ENCODE results near the gene SPTBN5. TPM values are rescaled to one million over a fixed set of nuclear protein-coding genes. Genes with fewer than 3 reads are reported as not detected.

The SPTBN5 gene
- total RNA-seq, 4 donors from 2014 or later, result 0.27 to 4.1 (median 1.8) TPM; not detected in 1

- TF ChIP-seq, protein P1, sequence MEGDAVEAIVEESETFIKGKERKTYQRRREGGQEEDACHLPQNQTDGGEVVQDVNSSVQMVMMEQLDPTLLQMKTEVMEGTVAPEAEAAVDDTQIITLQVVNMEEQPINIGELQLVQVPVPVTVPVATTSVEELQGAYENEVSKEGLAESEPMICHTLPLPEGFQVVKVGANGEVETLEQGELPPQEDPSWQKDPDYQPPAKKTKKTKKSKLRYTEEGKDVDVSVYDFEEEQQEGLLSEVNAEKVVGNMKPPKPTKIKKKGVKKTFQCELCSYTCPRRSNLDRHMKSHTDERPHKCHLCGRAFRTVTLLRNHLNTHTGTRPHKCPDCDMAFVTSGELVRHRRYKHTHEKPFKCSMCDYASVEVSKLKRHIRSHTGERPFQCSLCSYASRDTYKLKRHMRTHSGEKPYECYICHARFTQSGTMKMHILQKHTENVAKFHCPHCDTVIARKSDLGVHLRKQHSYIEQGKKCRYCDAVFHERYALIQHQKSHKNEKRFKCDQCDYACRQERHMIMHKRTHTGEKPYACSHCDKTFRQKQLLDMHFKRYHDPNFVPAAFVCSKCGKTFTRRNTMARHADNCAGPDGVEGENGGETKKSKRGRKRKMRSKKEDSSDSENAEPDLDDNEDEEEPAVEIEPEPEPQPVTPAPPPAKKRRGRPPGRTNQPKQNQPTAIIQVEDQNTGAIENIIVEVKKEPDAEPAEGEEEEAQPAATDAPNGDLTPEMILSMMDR (IDR thresholded peaks at IDR 0.05), result no peak
- no peak for TF ChIP-seq POLR2A (IDR thresholded peaks at IDR 0.05)
- no peak for DNase-seq
- H3K27ac ChIP-seq, result peak overlapping the region in 1 of 4 donors; percentile 5
- no peaks in the 10 kb centered on the region for H3K9me3 ChIP-seq
- peaks cover 0 to 45% (median 0%) of the 10 kb centered on the region in 4 donors for H3K4me1 ChIP-seq
- no peaks in the 10 kb centered on the region for H3K27me3 ChIP-seq
- H3K36me3 ChIP-seq, result peaks cover 0 to 12% (median 0%) of the 10 kb centered on the region in 3 donors
- no peak overlapping the region for H3K4me3 ChIP-seq
Observed at GRCh38 chr15:41919954-41920538, 26.2 kb upstream of the SPTBN5 start.

DNA sequence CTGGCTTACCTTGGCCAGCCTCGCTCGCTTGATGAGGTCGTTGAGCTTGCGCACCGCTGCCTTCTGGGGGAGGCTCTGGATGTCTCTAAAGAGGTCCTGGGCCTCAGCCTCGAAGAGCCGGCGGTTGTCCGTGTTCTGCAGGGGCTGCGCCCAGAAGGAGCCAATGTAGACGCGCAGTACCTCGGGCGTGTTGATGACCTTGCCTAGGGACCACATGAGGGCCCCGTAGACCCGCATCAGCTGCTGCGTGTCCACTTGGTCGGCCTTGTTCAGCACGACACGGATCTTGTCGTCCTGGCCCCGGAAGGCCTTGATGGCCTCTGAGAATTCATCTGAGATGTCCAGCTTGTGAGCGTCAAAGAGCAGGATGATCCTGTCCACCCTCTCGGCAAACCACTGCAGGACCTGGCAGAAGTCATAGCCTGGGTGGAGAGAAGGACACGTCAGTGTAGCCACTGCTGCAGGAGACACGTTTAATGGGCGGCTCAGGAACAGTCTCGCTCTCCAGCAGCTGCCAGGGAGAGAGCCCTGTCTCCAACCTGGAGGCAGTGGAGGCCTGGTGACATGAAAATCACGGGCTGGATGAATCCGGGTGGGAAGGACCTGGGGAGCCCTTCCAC is 25.5 kb upstream of the SPTBN5 start:
- Histone ChIP-seq H3K27ac (peak overlapping the region in 2 of 4 donors; percentile 5 to 11), H3K4me1 (peaks cover 0 to 45% (median 0%) of the 10 kb centered on the region in 4 donors)
- TF ChIP-seq, protein P1 (IDR thresholded peaks at IDR 0.05), result no peak
- TF ChIP-seq POLR2A (IDR thresholded peaks at IDR 0.05), result no peak

DNA sequence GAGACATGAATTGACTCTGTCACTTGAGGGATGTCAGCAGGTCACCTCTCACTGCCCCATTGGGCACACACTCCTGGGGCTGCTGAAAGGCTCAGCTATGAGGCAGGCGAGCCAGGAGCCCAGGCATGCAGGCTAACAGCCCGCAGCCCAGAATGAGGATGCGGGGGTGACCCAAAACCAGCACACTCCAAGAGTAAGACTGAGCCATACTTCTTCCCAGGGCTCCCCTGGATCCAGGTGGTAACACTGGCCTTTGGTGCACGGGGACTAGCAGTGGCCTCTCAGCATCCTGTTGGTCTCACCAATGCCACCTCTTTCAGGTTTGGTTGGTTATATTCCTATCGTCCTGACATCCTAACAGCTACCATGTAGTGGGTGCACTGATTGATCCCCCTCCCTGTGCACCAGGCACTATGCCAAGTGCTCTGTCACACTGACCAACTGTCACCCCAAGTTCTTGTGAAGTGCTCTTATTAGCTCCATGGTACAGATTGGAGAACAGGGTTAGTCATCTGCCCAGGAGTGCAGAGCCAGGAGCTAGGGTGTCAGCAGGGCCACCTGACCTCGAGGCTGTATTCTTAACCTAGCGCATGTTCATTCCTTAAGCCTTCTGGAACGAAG is 24.8 kb upstream of the SPTBN5 start:
- H3K27ac ChIP-seq, result no peak overlapping the region
- H3K36me3 ChIP-seq, result peaks cover 0 to 12% (median 0%) of the 10 kb centered on the region in 3 donors
- H3K4me1 ChIP-seq, result peaks cover 0 to 45% (median 0%) of the 10 kb centered on the region in 4 donors
- H3K27me3 ChIP-seq, result no peaks in the 10 kb centered on the region
- no peaks in the 10 kb centered on the region for H3K9me3 ChIP-seq
- DNase-seq, result no peak
- H3K4me3 ChIP-seq, result no peak overlapping the region
- no peak for TF ChIP-seq POLR2A (IDR thresholded peaks at IDR 0.05)
- TF ChIP-seq, protein P1 (IDR thresholded peaks at IDR 0.05), result no peak

More for the DNA sequence above, 25.5 kb upstream of the SPTBN5 start:
- Histone ChIP-seq H3K9me3 (no peaks in the 10 kb centered on the region), H3K4me3 (no peak overlapping the region), H3K27me3 (no peaks in the 10 kb centered on the region), H3K36me3 (peaks cover 0 to 12% (median 0%) of the 10 kb centered on the region in 3 donors)
- DNase-seq, result no peak

DNA sequence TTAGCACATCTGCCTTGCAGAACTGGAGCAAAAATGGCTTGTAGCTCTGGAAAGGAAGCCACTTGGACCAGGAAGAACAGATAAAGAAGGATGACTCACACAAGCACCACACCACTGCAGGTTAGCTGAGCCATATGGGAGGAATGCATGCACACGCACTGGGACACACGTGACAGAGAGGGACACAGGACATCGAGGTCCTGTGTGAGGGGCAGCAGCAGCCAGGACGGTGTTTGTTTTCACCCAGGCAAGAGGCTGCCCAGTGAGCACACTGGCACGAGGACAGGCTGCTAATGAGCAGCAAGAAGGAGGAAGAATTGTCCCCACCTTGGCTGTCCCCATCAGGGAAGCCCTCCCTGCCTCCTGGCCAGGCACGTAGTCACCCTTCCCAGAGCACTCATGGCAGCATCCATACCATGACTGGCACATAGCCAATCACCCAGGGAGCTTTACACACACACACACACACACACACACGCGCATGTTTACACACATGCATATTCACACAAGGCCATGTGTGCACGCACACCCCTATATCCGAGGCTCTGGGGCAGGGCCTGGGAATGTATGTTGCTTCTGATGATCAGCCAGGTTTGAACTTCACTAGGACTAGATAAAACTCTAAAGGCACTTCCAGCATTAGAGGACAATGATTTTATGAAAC is 24.0 kb upstream of the SPTBN5 start:
- DNase-seq, result peak in 2 of 3 donors; percentile 67 to 76
- peaks cover 0 to 45% (median 0%) of the 10 kb centered on the region in 4 donors for H3K4me1 ChIP-seq
- TF ChIP-seq POLR2A (IDR thresholded peaks at IDR 0.05), result no peak
- TF ChIP-seq, protein P1 (IDR thresholded peaks at IDR 0.05), result no peak

GRCh38 chr15:41915255-41915994 is 21.6 kb upstream of the SPTBN5 start:
- TF ChIP-seq POLR2A (IDR thresholded peaks at IDR 0.05), result no peak
- TF ChIP-seq, protein P1 (IDR thresholded peaks at IDR 0.05), result no peak
- DNase-seq, result no peak
- H3K36me3 ChIP-seq, result peaks cover 0 to 20% (median 0%) of the 10 kb centered on the region in 3 donors
- H3K27ac ChIP-seq, result no peak overlapping the region
- no peaks in the 10 kb centered on the region for H3K27me3 ChIP-seq
- peaks cover 0 to 29% (median 0%) of the 10 kb centered on the region in 4 donors for H3K4me1 ChIP-seq
- H3K4me3 ChIP-seq, result no peak overlapping the region
- H3K9me3 ChIP-seq, result no peaks in the 10 kb centered on the region

More for the DNA sequence above, 24.0 kb upstream of the SPTBN5 start:
- Histone ChIP-seq H3K36me3 (peaks cover 0 to 12% (median 0%) of the 10 kb centered on the region in 3 donors), H3K9me3 (no peaks in the 10 kb centered on the region), H3K27me3 (no peaks in the 10 kb centered on the region), H3K4me3 (no peak overlapping the region), H3K27ac (peak overlapping the region in 2 of 4 donors; percentile 55 to 68)

Measured in Peyer's patch (tissue), 4 donors.